EL (cell line): ENCODE data around the gene IMP4.
A peak's percentile ranks its signal among the peaks of the same experiment; 100 is the strongest.

Source experiments
- DNase-seq: peaks from one replicate; pipeline ENCODE4 v3.0.0-alpha.2; 2016

Gene IMP4

GRCh38 chr2:130358420-130359350, 16.0 kb downstream of the IMP4 start:
- DNase-seq: no peak

- DNase-seq: no peak
Measured at GRCh38 chr2:130359466-130359865, 16.8 kb downstream of the IMP4 start.

GRCh38 chr2:130363479-130363878, 20.8 kb downstream of the IMP4 start:
- no peak for DNase-seq

- DNase-seq: no peak
Measured at GRCh38 chr2:130365075-130365474, 22.4 kb downstream of the IMP4 start.

GRCh38 chr2:130365963-130366362, 23.3 kb downstream of the IMP4 start:
- DNase-seq: no peak

DNA sequence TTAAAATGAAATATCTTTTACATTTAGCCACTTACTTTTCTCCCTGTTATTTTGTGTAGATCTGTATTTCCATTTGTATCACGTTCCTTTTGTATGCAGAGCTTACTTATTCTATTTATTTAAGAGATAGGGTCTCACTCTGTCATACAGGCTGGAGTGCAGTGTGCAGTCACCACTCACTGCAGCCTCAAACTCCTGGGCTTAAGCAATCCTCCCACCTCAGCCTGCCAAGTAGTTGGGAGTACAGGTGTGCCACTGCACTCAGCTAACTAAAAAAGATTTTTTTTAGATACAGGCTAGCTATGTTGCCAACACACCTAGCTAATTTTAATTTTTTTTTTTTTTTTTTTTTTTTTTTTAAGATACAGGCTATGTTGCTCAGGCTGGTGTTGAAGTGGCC, 24.0 kb downstream of the IMP4 start:
- DNase-seq: no peak

- DNase-seq: no peak
Measured at GRCh38 chr2:130368786-130369185, 26.1 kb downstream of the IMP4 start.

DNA sequence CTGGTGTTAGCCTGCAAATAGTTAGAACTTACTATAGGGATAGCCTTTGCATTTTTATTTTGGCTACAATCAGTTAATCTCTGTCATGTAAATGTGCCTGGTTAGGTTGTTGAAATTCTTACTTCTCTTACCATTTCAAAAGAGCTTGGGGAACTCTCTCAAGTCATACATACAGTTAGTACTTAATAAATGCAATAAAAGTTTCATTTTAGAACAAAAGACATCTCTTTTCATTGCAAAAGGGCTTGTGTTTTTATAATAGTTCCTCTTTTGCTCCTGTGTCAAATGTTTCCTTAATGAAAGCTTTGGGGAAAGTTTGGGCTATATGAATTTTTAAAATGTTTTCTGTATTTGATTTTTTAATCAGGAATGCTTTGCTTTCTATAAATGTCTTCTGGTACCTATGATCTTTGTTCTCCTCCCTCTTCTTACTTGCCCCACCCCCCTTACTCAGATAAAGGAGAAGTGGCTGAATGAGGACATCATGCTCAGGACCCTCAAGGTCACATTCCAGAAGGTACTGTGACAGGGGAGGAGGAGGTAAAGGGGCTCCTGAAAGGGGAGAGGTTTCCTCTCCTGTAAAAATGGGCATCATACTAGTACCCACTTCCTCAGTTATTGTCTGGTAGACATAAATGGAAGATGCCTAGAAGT, 26.7 kb downstream of the IMP4 start:
- no peak for DNase-seq

DNA sequence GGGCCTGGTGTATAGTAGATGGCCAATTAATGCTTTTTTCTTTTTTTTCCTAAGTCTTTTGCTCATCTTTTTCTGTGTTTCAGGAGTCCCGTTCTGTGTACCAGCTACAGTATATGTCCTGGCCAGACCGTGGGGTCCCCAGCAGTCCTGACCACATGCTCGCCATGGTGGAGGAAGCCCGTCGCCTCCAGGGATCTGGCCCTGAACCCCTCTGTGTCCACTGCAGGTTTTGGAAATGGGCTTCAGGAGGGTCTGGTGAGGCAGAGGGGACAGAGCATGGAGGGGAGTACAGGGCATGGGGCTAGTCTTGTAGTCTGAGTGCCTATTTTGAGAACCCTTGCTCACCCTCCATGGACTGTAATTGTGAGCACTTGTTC, 27.3 kb downstream of the IMP4 start:
- no peak for DNase-seq

DNA sequence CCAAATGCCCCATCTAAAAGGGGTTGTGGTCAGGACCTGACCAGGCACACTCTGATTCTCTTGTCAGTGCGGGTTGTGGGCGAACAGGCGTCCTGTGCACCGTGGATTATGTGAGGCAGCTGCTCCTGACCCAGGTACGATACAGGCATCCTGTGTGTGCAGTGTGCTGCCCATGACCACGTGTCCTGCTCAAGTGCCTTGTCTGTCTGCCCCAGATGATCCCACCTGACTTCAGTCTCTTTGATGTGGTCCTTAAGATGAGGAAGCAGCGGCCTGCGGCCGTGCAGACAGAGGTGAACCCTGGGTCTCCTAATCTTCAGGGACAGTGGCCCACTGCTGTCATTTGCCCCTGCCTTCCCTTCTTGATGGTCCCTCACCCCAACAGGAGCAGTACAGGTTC, 27.8 kb downstream of the IMP4 start:
- no peak for DNase-seq

DNA sequence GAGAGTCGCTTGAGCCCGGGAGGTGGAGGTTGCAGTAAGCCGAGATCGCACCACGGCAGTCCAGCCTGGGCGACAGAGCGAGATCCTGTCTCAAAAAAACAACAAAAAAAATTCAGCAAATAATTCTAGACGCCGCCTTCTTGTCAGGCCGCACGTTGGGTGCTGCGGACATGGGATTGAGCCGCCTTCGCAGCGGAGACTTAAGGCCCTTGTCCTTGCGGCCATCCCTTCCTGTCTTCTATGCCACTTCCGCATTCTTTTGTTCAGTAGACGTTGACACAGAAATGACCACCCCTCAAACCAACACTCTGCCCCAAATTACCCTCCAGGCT, 29.0 kb downstream of the IMP4 start:
- DNase-seq: no peak

GRCh38 chr2:130372055-130372832, 29.5 kb downstream of the IMP4 start:
- DNase-seq: peak; percentile 86

DNA sequence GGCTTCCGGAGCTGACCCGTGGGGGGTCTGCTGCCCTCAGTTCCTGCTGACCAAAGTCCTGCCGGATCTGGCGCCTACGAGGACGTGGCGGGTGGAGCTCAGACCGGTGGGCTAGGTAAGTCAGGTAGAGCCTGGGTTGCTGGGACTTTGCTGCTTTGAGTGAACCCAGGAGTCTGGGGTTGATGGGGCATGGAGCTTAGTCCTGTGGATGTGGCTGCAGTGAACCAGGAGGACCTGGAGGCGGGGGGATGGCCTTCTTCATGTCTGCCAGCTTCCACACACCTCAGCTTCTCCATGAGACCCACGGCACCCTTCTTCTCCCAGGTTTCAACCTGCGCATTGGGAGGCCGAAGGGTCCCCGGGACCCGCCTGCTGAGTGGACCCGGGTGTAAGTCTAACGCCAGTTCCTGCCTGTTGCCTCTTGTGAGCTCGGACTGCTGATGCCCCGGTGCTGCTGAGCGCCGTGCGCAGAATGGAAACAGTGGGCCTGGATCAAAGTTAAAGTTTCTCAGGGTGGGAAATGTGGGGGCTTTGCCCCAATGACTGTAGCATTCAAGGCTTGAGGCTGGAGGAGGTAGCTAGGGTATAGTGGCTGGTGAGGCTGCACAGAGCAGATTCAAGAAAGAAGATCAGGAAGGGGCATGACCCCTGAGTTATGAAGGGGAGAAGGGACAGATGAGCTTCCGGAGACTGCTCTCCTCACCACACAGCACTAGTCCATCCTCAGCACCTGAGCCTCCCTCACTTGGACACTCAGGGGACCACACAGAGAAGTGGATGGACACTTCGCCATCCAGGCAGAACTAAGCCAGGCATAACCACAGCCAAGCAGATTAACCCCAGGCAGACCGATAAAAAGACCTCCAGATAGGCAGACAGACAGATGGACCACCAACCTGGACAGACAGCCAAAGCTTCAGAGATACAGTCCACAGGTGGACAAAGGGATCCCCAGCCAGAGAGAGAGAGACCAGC, 30.4 kb downstream of the IMP4 start:
- DNase-seq: no peak

DNA sequence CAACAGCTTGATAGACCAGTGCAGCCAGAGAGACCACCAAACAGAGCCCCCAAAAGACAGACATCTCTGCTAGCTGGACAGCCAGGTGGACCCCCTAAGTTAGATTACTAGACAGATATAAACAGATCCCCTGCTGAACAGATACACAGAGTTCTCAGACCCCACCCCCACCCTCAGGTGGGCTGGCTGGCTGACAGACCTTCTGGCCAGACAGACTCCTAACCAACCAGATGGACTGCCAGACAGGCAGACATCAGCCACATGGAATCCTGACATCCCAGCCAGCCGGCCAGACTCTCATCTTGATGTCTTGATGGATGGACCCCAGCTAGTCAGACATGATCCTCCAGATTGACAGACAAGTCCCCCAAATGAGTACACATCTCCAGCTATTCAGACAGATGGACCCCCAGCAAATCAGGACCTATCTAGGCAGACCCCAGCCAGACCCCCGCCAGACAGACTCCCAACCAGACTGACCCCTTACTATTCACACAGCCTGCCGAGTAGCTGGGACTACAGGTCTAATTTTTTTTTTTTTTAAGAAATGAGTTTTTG, 31.2 kb downstream of the IMP4 start:
- DNase-seq: no peak

DNA sequence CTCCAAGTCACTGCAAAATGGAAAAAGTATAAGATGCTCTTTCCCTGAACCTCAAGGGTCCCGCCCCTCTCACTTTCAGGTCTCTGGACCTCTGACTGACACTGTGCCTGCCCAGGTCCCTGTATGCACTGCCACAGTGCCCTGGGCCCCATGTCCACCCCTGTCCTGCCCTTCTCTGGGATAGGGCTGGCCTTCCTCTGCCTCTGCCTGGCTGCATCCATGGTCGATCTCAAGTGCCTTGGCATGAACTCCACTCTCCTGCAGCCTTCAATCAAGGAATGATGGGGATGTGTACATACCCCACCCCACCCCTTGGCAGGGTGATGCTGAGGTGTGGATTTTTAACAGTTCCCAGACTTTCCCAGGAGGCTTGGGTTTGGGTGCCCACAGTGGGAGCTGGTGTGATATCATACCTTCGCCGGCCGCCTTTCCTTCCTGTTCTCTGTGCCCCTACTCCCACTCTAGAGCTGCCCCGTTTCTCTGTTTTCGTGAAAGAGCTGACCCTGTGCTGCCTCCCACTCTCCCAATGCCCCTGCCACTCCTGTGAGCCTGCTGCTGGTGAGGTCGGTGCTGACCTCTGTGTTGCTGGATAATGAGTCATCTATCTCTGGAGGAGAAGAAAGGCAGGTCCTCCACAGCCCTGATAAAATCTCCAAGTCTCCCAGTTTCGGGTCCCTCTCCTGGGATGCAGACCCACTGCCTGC, 32.0 kb downstream of the IMP4 start:
- peak; percentile 63 for DNase-seq

DNA sequence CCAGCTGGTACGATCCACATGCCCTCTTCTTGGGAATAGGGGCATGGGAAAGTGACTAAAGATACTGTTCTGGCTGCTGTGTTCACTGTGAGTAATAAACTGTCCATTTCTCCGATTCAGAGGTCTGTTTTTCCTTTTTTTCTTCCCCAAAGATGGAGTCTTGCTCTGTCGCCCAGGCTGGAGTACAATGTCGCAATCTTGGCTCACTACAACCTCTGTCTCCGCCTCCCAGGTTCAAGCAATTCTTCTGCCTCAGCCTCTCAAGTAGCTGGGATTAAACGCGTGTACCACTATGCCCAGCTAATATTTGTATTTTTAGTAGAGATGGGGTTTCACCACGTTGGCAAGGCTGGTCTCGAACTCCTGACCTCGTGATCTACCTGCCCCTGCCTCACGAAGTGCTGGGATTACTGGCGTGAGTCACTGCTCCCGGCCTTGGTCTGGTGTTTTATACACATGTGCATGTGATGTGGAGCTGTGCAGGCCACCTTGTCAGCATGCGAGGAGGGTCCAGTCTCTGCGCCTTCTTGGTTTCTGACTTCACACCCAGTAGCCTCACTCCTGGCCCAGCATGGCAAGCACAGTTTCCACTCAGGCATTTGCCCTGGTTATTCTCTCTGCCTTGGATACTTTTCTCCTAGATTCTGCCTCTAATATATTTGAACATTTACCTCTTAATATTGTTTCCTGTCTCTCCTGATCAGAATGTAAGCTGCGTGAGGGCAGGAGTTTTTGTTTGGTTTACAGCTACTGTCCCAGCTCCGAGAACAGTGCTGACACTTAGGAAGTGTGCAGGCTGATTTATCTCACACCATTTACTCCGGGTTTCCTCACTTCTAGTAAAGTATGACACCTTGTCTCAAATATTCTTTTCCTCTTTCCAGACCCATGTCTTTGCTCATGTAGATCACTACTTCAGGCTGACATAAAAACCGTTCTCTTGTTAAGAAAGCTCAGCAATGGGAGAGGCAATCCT, 32.9 kb downstream of the IMP4 start:
- no peak for DNase-seq

DNA sequence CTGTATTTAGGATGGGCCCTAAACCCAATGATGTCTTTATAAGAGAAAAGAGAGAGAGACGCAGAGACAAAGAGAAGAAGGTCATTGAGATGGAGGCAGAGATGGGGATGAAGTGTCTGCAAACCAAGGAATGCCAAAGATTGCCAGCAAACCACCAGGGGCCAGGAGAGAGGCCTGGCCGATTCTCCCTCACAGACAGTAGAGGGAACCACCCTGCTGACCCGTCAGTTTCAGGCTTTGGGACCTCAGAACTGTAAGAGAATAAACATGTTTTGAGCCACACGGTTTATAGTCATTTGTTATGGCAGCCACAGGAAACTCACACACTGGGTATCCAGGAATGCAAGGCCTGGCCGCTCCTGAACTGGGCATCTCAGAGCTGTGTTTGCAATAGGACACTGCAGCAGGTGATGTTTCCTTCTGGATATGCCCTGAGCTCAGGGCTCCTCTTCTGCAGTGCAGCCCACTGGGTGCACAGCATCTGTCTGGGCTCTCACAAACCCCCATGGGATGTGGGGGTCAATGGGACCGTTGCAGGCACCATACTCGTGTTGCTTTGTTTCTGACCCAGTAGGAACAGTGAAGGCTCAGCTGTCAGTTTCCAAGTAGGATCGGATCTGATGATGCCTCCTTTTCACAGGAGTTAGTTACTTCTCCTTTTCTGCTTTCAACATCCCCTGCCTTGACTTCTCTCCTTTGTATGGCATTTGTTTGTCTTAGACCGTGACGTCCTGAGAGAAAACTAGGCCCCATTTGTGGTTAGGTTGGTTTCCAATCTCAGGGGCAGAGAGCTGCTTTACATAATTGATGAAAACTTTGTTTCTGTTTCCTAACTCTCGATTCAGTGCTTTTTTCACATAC, 34.0 kb downstream of the IMP4 start:
- DNase-seq: no peak

- DNase-seq: no peak
Measured at GRCh38 chr2:130377491-130377890, 34.8 kb downstream of the IMP4 start.

DNA sequence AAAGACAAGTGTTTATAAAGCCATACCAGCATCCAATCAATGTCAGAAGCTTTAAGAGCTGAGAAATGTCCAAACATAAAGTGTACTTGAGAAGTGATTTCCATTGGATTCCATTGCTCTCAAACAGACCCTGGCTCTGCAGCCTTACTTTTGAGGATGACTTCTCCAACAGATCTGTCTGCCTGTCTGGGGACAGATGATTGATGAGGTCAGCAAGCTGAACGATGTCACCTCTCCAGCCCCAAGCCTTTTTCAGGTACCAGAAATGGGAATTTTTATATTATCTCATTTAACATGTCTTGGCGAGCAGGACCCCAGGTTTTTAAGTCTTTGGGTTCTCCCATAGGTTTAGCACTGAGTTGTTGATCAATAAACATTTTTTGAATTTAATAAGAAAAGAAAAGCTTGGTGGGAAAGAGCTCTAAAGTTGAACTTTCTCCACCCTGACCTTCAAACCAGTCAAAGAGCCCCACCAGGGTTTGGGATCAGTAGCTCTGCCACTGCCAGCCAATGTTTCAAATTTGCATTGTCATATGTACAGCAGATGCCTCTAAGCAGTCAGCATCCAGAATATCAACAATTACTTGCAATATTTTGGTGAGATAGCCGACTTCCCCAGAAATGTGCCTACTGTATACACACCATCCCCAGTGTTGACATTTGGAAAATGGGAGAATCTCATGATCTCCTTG, 35.7 kb downstream of the IMP4 start:
- no peak for DNase-seq
